IMR-90 (cell line): ENCODE data around the gene SH3TC1.

ENCODE experiments used
- BHLHE40 ChIP-seq: fragments of 150-350 bp; IDR thresholded peaks from 2 replicates; pipeline ENCODE4 v1.6.1; 2016; ENCODE audit warnings: mild to moderate bottlenecking, low read depth, low read length
- CEBPB ChIP-seq: IDR thresholded peaks from 2 replicates; pipeline ENCODE4 v1.6.1; 2012; ENCODE audit warnings: low read depth, low read length, improper control_type of control experiment
- CHD1 ChIP-seq: IDR thresholded peaks from 2 replicates; pipeline ENCODE4 v1.6.1; 2012; ENCODE audit warnings: low read depth, low read length, improper control_type of control experiment
- FOS ChIP-seq: fragments of 150-350 bp; IDR thresholded peaks from 2 replicates; pipeline ENCODE4 v1.6.1; 2016; ENCODE audit warnings: low read depth, low read length
- MAFK ChIP-seq: IDR thresholded peaks from 2 replicates; pipeline ENCODE4 v1.6.1; 2012; ENCODE audit warnings: low read depth, low read length, improper control_type of control experiment
- MXI1 ChIP-seq: IDR thresholded peaks from 2 replicates; pipeline ENCODE4 v1.6.1; 2012; ENCODE audit warnings: low read depth, mild to moderate bottlenecking, low read length, moderate library complexity, borderline replicate concordance
- NFE2L2 ChIP-seq: fragments of 150-350 bp; IDR thresholded peaks from 2 replicates; pipeline ENCODE4 v1.6.1; 2016; ENCODE audit warnings: low read depth, mild to moderate bottlenecking, low read length
- POLR2A ChIP-seq: IDR thresholded peaks from 2 replicates; pipeline ENCODE4 v1.6.1; 2012; ENCODE audit warnings: mild to moderate bottlenecking, low read depth, low read length
- RAD21 ChIP-seq: IDR thresholded peaks from 2 replicates; pipeline ENCODE4 v1.6.1; 2012; ENCODE audit warnings: low read length, improper control_type of control experiment
- RCOR1 ChIP-seq: IDR thresholded peaks from 2 replicates; pipeline ENCODE4 v1.6.1; 2012; ENCODE audit warnings: mild to moderate bottlenecking, low read length, improper control_type of control experiment; ENCODE audit not compliant: insufficient replicate concordance
- RFX5 ChIP-seq: IDR thresholded peaks from 2 replicates; pipeline ENCODE4 v1.8.0; 2012; ENCODE audit warnings: low read depth, mild to moderate bottlenecking, low read length, moderate library complexity
- TF ChIP-seq, protein P1 (sequence below): conservative IDR thresholded peaks from 2 replicates; pipeline ENCODE4 v1.5.1; 2012; ENCODE audit warnings: mild to moderate bottlenecking, low read depth, low read length, improper control_type of control experiment
- TF ChIP-seq, protein P2 (sequence below): fragments of 150-350 bp; IDR thresholded peaks from 2 replicates; pipeline ENCODE4 v1.6.1; 2017; ENCODE audit warnings: mild to moderate bottlenecking, antibody characterized with exemption, low read length, low read depth
- TF ChIP-seq, protein P3 (sequence below): fragments of 150-350 bp; IDR thresholded peaks from 2 replicates; pipeline ENCODE4 v1.6.1; 2016; ENCODE audit warnings: low read depth, mild to moderate bottlenecking, low read length, moderate library complexity, borderline replicate concordance

DNA sequence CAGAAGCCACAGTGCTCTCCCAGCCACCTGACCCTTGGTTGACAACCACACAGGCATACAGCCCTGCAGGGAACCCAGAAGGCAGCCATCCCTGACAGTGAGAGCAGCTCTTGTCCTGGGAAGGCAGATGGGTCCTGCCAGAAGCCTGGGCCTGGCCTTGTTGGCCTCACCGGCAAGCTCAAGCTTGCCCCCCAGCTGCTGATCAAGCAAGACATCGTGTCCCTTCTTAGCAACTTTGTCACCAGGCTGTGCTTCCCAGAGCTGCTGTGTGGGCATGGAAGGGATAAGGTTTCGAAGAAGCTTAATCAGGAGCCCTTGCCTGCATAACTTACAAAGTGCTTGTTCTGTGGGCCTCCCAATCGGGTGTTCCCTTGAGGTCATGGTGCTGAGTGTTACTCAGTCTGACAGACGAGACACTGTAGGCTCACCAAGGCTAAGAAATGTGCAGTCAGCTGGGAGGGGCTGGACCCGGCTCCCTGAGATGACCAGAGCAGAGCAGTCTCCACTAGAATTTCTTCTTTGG lies 33.7 kb upstream of the SH3TC1 start:
- TF ChIP-seq, protein P1, sequence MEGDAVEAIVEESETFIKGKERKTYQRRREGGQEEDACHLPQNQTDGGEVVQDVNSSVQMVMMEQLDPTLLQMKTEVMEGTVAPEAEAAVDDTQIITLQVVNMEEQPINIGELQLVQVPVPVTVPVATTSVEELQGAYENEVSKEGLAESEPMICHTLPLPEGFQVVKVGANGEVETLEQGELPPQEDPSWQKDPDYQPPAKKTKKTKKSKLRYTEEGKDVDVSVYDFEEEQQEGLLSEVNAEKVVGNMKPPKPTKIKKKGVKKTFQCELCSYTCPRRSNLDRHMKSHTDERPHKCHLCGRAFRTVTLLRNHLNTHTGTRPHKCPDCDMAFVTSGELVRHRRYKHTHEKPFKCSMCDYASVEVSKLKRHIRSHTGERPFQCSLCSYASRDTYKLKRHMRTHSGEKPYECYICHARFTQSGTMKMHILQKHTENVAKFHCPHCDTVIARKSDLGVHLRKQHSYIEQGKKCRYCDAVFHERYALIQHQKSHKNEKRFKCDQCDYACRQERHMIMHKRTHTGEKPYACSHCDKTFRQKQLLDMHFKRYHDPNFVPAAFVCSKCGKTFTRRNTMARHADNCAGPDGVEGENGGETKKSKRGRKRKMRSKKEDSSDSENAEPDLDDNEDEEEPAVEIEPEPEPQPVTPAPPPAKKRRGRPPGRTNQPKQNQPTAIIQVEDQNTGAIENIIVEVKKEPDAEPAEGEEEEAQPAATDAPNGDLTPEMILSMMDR = no peak
- no peak for TF ChIP-seq CEBPB
- TF ChIP-seq FOS = no peak
- TF ChIP-seq POLR2A = no peak
- no peak for TF ChIP-seq RAD21
- no peak for TF ChIP-seq BHLHE40
- TF ChIP-seq RCOR1 = no peak
- TF ChIP-seq, protein P2, sequence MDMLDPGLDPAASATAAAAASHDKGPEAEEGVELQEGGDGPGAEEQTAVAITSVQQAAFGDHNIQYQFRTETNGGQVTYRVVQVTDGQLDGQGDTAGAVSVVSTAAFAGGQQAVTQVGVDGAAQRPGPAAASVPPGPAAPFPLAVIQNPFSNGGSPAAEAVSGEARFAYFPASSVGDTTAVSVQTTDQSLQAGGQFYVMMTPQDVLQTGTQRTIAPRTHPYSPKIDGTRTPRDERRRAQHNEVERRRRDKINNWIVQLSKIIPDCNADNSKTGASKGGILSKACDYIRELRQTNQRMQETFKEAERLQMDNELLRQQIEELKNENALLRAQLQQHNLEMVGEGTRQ = no peak
- TF ChIP-seq, protein P3, sequence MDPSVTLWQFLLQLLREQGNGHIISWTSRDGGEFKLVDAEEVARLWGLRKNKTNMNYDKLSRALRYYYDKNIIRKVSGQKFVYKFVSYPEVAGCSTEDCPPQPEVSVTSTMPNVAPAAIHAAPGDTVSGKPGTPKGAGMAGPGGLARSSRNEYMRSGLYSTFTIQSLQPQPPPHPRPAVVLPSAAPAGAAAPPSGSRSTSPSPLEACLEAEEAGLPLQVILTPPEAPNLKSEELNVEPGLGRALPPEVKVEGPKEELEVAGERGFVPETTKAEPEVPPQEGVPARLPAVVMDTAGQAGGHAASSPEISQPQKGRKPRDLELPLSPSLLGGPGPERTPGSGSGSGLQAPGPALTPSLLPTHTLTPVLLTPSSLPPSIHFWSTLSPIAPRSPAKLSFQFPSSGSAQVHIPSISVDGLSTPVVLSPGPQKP = no peak
- no peak for TF ChIP-seq MXI1
- no peak for TF ChIP-seq NFE2L2
- no peak for TF ChIP-seq RFX5
- no peak for TF ChIP-seq CHD1
- no peak for TF ChIP-seq MAFK
